ENCODE data around the gene BICD1. TPM values are rescaled to one million over a fixed set of nuclear protein-coding genes. Genes with fewer than 3 reads are reported as not detected.

Gene BICD1
- total and polyA plus RNA-seq, 9 donors = 7.7 to 16.9 (median 9.4) TPM

DNA sequence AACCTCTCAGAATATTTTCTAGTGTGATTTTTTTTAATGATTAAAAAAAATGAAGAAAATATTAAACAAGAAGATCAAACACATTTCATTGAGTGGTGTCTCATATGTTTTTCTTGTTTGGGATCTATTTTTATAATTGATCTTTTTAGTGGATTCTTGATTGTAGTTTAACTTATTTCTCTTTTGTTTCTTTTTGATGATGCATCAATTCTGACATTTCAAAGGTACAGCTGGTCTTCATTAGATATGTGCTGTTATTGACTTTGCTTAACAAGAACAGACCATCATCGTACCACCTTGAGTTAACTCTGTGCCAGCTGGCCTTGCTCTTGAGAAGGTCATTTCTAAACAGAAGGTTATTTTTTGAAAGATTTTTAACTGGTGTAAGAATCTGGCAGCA is 246.9 kb downstream of the BICD1 start:
- Histone ChIP-seq H3K4me1 (ENCODE audit: control insufficient read depth, insufficient read depth, low read length) (no peaks in the 10 kb centered on the region), H3K36me3 (ENCODE audit: control insufficient read depth, insufficient read depth, low read length) (no peaks in the 10 kb centered on the region), H3K9me3 (replicated peaks; ENCODE audit: control insufficient read depth, low read depth, low read length) (no peaks in the 10 kb centered on the region), H3K27ac (ENCODE audit: low read length) (no peak overlapping the region), H3K4me3 (ENCODE audit: low read length) (no peak overlapping the region), H3K27me3 (ENCODE audit: control insufficient read depth, insufficient read depth, low read length) (no peaks in the 10 kb centered on the region)
- no peak for DNase-seq
- WGBS (ENCODE audit: insufficient coverage) = no CpG with 5 or more reads among the region's 1 CpG

DNA sequence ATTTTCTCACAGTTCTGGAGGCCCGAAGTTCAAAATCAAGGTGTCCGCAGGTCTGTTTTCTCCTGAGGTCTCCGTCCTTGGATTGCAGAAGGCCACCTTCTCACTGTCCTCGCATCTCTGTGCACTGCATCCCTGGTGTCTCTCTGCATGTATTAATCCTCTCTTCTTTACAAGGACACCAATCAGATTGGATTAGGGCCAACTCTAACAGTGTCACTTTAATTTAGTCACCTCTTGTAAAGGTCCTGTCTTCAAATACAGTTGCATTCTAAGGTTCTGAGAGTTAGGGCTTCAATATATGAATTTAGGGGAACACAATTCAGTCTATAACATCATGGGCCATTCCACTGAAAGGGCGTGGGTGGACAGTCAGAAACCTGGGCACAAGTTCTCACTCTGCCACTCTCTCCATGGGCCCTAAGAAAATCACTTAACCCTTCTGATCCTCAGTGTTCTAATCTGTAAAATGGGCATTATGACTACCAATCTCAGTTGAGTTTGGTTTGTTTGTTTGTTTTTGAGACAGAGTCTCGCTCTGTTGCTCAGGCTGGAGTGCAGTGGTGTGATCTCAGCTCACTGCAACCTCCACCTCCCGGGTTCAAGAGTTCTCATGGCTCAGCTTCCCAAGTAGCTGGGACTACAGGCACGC is 251.1 kb downstream of the BICD1 start:
- no peak overlapping the region for H3K27ac ChIP-seq (ENCODE audit: low read length)
- H3K36me3 ChIP-seq (ENCODE audit: control insufficient read depth, insufficient read depth, low read length) = no peaks in the 10 kb centered on the region
- no peak for DNase-seq
- no peaks in the 10 kb centered on the region for H3K4me1 ChIP-seq (ENCODE audit: control insufficient read depth, insufficient read depth, low read length)
- H3K4me3 ChIP-seq (ENCODE audit: low read length) = no peak overlapping the region
- no peaks in the 10 kb centered on the region for H3K9me3 ChIP-seq (replicated peaks; ENCODE audit: control insufficient read depth, low read depth, low read length)
- WGBS (ENCODE audit: insufficient coverage) = 93% methylated on average over 5 of the region's 8 CpGs
- no peaks in the 10 kb centered on the region for H3K27me3 ChIP-seq (ENCODE audit: control insufficient read depth, insufficient read depth, low read length)

DNA sequence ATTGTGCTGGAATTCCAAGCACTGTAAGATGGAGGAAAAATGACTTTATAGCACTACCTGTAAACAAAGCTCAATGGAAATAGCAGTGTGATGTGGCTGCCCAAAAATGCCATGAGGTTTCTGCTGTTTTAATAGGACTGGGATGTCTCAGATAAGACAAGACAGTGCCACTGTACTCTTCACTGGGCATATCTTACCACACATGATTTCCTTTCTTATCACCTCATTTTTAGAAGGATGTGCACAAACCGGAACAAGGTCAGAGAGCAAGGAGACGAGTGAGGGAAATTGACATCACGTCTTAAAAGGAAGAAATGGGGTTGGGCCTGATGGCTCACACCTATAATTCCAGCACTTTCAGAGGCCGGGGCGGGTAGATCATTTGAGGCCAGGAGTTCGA is 254.3 kb downstream of the BICD1 start:
- DNase-seq = no peak
- Histone ChIP-seq H3K4me3 (ENCODE audit: low read length) (no peak overlapping the region), H3K27me3 (ENCODE audit: control insufficient read depth, insufficient read depth, low read length) (no peaks in the 10 kb centered on the region), H3K4me1 (ENCODE audit: control insufficient read depth, insufficient read depth, low read length) (no peaks in the 10 kb centered on the region), H3K27ac (ENCODE audit: low read length) (no peak overlapping the region), H3K36me3 (ENCODE audit: control insufficient read depth, insufficient read depth, low read length) (no peaks in the 10 kb centered on the region), H3K9me3 (replicated peaks; ENCODE audit: control insufficient read depth, low read depth, low read length) (no peaks in the 10 kb centered on the region)
- no CpG with 5 or more reads among the region's 6 CpGs for WGBS (ENCODE audit: insufficient coverage)

DNA sequence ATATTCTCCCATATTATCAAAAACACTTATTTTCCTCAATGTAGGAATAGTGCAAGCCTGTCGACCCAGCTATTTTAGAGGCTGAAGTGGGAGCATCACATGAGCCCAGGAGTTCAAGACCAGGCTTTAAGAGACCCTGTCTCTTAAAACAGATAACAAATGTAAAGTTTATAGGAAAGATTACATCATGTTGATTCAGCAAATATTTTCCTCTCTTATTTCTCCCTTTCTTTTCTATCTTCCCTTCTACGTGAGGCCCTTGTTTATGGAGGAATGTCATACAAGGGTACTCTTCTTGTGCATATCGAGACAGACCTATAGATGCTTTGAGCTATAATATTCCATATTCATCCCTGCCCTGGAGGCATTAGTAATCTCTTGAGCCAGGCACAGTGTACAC is 256.2 kb downstream of the BICD1 start:
- H3K27ac ChIP-seq (ENCODE audit: low read length) = no peak overlapping the region
- whole genome bisulfite sequencing (ENCODE audit: insufficient coverage) = no CpG with 5 or more reads among the region's 3 CpGs
- no peaks in the 10 kb centered on the region for H3K36me3 ChIP-seq (ENCODE audit: control insufficient read depth, insufficient read depth, low read length)
- H3K4me1 ChIP-seq (ENCODE audit: control insufficient read depth, insufficient read depth, low read length) = no peaks in the 10 kb centered on the region
- H3K9me3 ChIP-seq (replicated peaks; ENCODE audit: control insufficient read depth, low read depth, low read length) = no peaks in the 10 kb centered on the region
- H3K4me3 ChIP-seq (ENCODE audit: low read length) = no peak overlapping the region
- no peak for DNase-seq
- H3K27me3 ChIP-seq (ENCODE audit: control insufficient read depth, insufficient read depth, low read length) = no peaks in the 10 kb centered on the region

DNA sequence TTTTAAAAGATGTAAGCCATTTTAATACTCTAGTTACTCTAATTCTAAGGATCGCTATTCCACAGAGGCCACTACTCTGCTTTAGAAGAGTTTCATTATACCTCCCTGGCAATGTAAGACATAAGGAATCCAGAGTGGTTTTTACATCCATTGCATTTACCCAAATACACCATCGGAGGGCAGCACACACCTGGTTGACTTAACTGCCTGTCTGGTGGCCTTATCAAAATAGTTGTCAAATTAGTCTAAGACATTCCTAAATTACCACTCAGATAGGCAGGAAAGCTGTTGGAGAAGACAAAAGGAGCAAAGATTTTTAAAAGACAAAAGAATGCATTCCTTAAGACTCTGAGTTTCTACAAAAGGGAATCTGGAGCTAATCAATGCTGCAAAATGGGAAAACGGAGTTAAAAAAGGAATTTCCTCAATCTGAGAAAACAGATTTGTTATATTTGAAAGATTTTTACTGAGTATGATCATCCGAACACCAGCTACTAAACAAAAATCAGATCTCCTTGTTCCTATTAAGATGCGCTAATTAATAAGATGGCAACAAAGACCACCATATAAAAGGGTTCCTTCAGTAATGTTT is 258.9 kb downstream of the BICD1 start:
- DNase-seq = peak; percentile 66
- Histone ChIP-seq H3K36me3 (ENCODE audit: control insufficient read depth, insufficient read depth, low read length) (no peaks in the 10 kb centered on the region), H3K27ac (ENCODE audit: low read length) (no peak overlapping the region), H3K9me3 (replicated peaks; ENCODE audit: control insufficient read depth, low read depth, low read length) (no peaks in the 10 kb centered on the region), H3K4me3 (ENCODE audit: low read length) (no peak overlapping the region), H3K27me3 (ENCODE audit: control insufficient read depth, insufficient read depth, low read length) (no peaks in the 10 kb centered on the region), H3K4me1 (ENCODE audit: control insufficient read depth, insufficient read depth, low read length) (no peaks in the 10 kb centered on the region)
- no CpG with 5 or more reads among the region's 5 CpGs for WGBS (ENCODE audit: insufficient coverage)

DNA sequence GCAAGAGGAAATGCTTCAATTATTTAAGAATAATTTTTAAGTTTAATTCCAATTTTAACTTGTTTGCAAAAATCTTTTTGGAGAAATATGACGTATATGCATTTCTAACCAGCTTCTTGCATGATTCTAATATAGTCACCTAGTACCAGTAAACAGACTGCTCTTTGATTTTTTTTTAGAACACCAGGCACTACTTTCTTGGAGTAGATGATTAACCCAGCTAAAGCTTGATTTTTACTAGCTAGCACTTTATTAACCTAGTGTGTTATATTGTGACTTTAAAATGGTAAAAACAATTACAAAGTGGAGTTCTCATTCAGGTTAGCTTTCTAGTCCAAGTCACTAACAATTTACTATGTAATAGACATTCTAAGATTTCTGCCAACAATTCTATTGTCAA is 260.1 kb downstream of the BICD1 start:
- Histone ChIP-seq H3K36me3 (ENCODE audit: control insufficient read depth, insufficient read depth, low read length) (no peaks in the 10 kb centered on the region), H3K27ac (ENCODE audit: low read length) (no peak overlapping the region), H3K27me3 (ENCODE audit: control insufficient read depth, insufficient read depth, low read length) (no peaks in the 10 kb centered on the region), H3K9me3 (replicated peaks; ENCODE audit: control insufficient read depth, low read depth, low read length) (no peaks in the 10 kb centered on the region), H3K4me1 (ENCODE audit: control insufficient read depth, insufficient read depth, low read length) (no peaks in the 10 kb centered on the region), H3K4me3 (ENCODE audit: low read length) (no peak overlapping the region)
- DNase-seq = no peak
- WGBS (ENCODE audit: insufficient coverage) = no CpG with 5 or more reads among the region's 1 CpG

DNA sequence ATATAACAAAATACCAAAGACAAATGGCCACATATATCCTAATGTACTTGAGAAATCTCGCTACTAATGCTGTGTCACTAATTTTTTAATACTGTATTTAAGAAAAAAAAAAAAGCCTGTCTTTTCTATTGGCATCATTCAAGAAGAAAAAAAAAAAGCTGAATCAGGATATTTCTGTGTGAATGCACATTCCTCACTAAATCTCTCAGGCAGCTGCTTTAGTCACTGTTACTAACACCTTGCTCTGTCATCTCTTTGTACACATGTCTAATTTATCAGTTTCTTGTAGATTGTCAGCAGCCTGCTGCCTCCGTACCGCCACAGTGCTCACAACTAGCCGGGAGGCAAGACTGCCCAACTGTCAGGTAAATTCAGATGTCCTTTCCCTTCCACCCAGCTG is 260.7 kb downstream of the BICD1 start:
- no peak overlapping the region for H3K27ac ChIP-seq (ENCODE audit: low read length)
- H3K4me1 ChIP-seq (ENCODE audit: control insufficient read depth, insufficient read depth, low read length) = no peaks in the 10 kb centered on the region
- no peaks in the 10 kb centered on the region for H3K36me3 ChIP-seq (ENCODE audit: control insufficient read depth, insufficient read depth, low read length)
- 55% methylated on average over 2 of the region's 4 CpGs for WGBS (ENCODE audit: insufficient coverage)
- H3K27me3 ChIP-seq (ENCODE audit: control insufficient read depth, insufficient read depth, low read length) = no peaks in the 10 kb centered on the region
- H3K4me3 ChIP-seq (ENCODE audit: low read length) = no peak overlapping the region
- H3K9me3 ChIP-seq (replicated peaks; ENCODE audit: control insufficient read depth, low read depth, low read length) = no peaks in the 10 kb centered on the region
- DNase-seq = no peak

DNA sequence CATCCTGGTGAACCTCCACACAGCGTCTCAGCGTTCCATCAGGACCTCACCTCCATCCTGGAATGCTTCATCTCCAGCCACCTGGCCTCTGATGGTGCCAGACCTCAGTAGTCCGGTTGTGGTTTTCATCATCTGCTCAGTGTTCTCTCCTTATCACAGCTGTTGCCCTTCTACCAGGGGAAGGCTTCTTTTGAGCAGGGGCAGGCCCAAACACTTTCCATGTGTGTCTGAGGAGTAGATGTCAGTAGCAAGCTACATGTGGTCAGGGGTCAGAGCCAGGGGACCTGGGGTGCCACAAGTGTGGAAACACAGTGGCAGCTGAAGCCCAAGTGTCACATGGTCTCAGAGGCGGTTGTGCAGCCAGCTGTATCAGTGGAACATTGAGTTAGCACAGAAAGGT is 262.6 kb downstream of the BICD1 start:
- Histone ChIP-seq H3K27me3 (ENCODE audit: control insufficient read depth, insufficient read depth, low read length) (no peaks in the 10 kb centered on the region), H3K36me3 (ENCODE audit: control insufficient read depth, insufficient read depth, low read length) (no peaks in the 10 kb centered on the region), H3K4me1 (ENCODE audit: control insufficient read depth, insufficient read depth, low read length) (no peaks in the 10 kb centered on the region), H3K9me3 (replicated peaks; ENCODE audit: control insufficient read depth, low read depth, low read length) (no peaks in the 10 kb centered on the region), H3K4me3 (ENCODE audit: low read length) (no peak overlapping the region), H3K27ac (ENCODE audit: low read length) (no peak overlapping the region)
- DNase-seq = no peak
- 60% methylated on average over 1 of the region's 4 CpGs for WGBS (ENCODE audit: insufficient coverage)

DNA sequence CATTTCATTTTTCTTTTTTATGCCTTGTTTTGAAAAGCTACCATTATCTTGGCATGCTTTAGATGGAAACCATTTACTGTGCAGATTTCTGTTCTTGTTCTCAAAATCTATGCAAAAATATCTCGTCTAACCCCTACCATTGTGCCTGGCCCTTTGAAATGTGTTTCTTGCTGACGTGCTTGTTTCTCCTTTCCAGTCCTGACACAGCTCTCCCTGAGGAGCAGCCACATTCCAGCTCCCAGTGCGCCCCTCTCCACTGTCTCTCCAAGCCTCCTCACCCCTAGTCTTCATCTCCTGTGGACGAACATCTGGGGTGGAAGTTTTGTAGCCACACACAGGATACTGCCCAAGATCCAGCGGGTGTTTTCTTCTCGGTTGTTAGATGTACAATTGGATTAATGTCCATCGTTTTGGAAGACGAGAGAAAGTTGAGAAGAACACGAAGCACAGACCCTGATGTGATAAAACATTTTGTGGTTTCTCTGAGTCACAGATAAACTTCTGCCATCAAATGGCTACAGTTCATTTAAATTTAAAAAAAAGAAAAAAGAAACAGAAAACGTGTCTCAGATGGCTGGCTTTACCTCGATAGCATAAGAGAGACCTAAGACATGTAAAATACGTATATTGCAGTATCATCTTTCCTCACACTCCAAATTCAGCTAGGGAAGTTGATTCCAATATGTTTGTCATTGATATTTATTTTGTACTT is 270.9 kb downstream of the BICD1 start:
- Histone ChIP-seq H3K9me3 (replicated peaks; ENCODE audit: control insufficient read depth, low read depth, low read length) (no peaks in the 10 kb centered on the region), H3K4me1 (ENCODE audit: control insufficient read depth, insufficient read depth, low read length) (no peaks in the 10 kb centered on the region), H3K36me3 (ENCODE audit: control insufficient read depth, insufficient read depth, low read length) (no peaks in the 10 kb centered on the region), H3K27me3 (ENCODE audit: control insufficient read depth, insufficient read depth, low read length) (no peaks in the 10 kb centered on the region), H3K27ac (ENCODE audit: low read length) (no peak overlapping the region), H3K4me3 (ENCODE audit: low read length) (no peak overlapping the region)
- WGBS (ENCODE audit: insufficient coverage) = 44% methylated on average over 3 of the region's 12 CpGs
- DNase-seq = no peak

DNA sequence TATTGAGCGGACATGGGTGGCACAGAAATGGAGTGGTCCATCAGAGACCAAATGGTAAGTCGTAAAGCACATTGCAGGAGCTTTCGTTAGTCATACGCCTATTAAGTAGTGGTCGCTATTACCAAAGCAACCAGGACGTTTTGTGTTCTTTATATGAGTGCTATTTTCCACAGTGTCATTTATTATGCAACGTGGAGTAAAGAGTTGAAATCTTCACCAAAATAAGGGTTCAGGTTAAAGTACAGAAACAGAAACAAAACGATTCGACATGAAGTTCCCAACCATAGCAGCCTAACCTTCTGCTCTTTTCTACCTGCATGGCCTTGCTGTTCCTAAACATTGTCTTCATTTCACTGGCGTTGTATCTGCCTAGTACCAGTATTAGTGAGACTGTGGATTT is 272.6 kb downstream of the BICD1 start:
- 76% methylated on average over 3 of the region's 10 CpGs for WGBS (ENCODE audit: insufficient coverage)
- H3K27ac ChIP-seq (ENCODE audit: low read length) = no peak overlapping the region
- no peak for DNase-seq
- H3K36me3 ChIP-seq (ENCODE audit: control insufficient read depth, insufficient read depth, low read length) = no peaks in the 10 kb centered on the region
- no peaks in the 10 kb centered on the region for H3K27me3 ChIP-seq (ENCODE audit: control insufficient read depth, insufficient read depth, low read length)
- no peaks in the 10 kb centered on the region for H3K9me3 ChIP-seq (replicated peaks; ENCODE audit: control insufficient read depth, low read depth, low read length)
- no peak overlapping the region for H3K4me3 ChIP-seq (ENCODE audit: low read length)
- H3K4me1 ChIP-seq (ENCODE audit: control insufficient read depth, insufficient read depth, low read length) = no peaks in the 10 kb centered on the region
